Right lobe of liver (tissue), 6 donors: ENCODE measurements around the gene DCDC1. TPM values are rescaled to one million over a fixed set of nuclear protein-coding genes. Genes with fewer than 3 reads are reported as not detected.

Source experiments
- ATAC-seq, 4 donors: fragments of 200-7000 bp; cut with Tn5 transposase; one replicate each; pipeline ENCODE4 v1.9.1; 2020; ENCODE audit warnings: mild to moderate bottlenecking in 4 of 4, moderate library complexity in 4 of 4
- DNase-seq, 3 donors: peaks; one replicate each; pipeline ENCODE4 v3.0.0-alpha.2; 2020
- H3K27ac ChIP-seq, 3 donors: fragments of 200-600 bp; one replicate each; pipeline ENCODE4 v1.8.0; 2022
- H3K27me3 ChIP-seq, 2 donors: fragments of 200-600 bp; one replicate each; pipeline ENCODE4 v1.8.0; 2022
- H3K36me3 ChIP-seq, 4 donors: fragments of 200-600 bp; sonication (generic) in 1 of 4; one replicate each; pipeline versions ENCODE4 v1.5.1 to v1.8.0; 2017 to 2022; ENCODE audit warnings: control low read depth in 1 of 4
- H3K4me1 ChIP-seq, 4 donors: fragments of 200-600 bp; sonication (generic) in 1 of 4; one replicate each; pipeline versions ENCODE4 v1.5.1 to v1.8.0; 2017 to 2022; ENCODE audit warnings: control low read depth in 1 of 4
- H3K4me3 ChIP-seq, 3 donors: fragments of 200-600 bp; one replicate each; pipeline ENCODE4 v1.8.0; 2022
- H3K9me3 ChIP-seq, 4 donors: fragments of 200-600 bp; sonication (generic) in 1 of 4; one replicate each; pipeline versions ENCODE4 v1.5.1 to v1.8.0; 2017 to 2022; ENCODE audit warnings: control low read depth in 1 of 4
- CTCF ChIP-seq, 4 donors: fragments of 200-600 bp in 3 of 4; fragments of 450-650 bp in 1 of 4; IDR thresholded peaks; one replicate each; pipeline versions ENCODE4 v1.5.1 to v1.8.0; 2016 to 2022; ENCODE audit warnings: antibody characterized with exemption in 4 of 4, mild to moderate bottlenecking in 2 of 4
- POLR2A ChIP-seq: fragments of 450-650 bp; IDR thresholded peaks from one replicate; pipeline ENCODE4 v1.6.1; 2017; ENCODE audit warnings: antibody characterized with exemption, mild to moderate bottlenecking
- WGBS: methylation state at CpG from one replicate; pipeline ENCODE4 v1.1.6; 2018; ENCODE audit warnings: low coverage, low lambda C conversion rate; ENCODE audit not compliant: insufficient coverage; ENCODE audit errors: missing lambda C conversion rate; 5-methylcytosine and 5-hydroxymethylcytosine counted together
- intact Hi-C, 2 donors: fragments of 100-400 bp; cut with DNase I; formaldehyde crosslinking; loops; one replicate each; pipeline versions ENCODE4 v1.11.2 to v1.14.1; 2022
- total RNA-seq, 6 experiments: library from RNA; depleted of rRNA in 2 of 6; stranded (reverse); fragments of >200 nt in 2 of 6; fragmentation: NEBNext Ultra II Directional in 3 of 6; extraction: Animal tissue kit (Norgen Biotek cat#: 25700) in 3 of 6; gene quantifications; one replicate each; pipeline versions ENCODE4 v1.1.0 to v1.2.4, GENCODE V29; 2016 to 2023
- donor health status: DM: no; HTN: yes; CAD: no.
- donor health status: DM: no; HTN: no; CAD: no.
- donor health status: DM: no; HTN: no; CAD: no.
- donor health status: DM: no; HTN: yes; CAD: no.
- donor health status: DM: no; HTN: yes; CAD: no.

The DCDC1 gene
- total RNA-seq, 6 experiments from 2014 or later = 1.9 to 4.8 (median 2.6) TPM

GRCh38 chr11:30911247-30911646 is 458.3 kb downstream of the DCDC1 start:
- Histone ChIP-seq H3K4me3 (no peak overlapping the region), H3K4me1 (no peaks in the 10 kb centered on the region), H3K27ac (no peak overlapping the region), H3K36me3 (peaks cover 0 to 4% (median 0%) of the 10 kb centered on the region in 4 donors), H3K9me3 (no peaks in the 10 kb centered on the region), H3K27me3 (no peaks in the 10 kb centered on the region)
- intact Hi-C loops = no loop called here
- no peak for TF ChIP-seq POLR2A
- no peak for TF ChIP-seq CTCF (IDR thresholded peaks at IDR 0.05)
- DNase-seq (no peak), ATAC-seq (no peak)

- ATAC-seq = no peak
- TF ChIP-seq CTCF (IDR thresholded peaks at IDR 0.05) = no peak
- TF ChIP-seq POLR2A = no peak
These were observed 460.7 kb downstream of the DCDC1 start for GRCh38 chr11:30908857-30909256.

GRCh38 chr11:30908272-30908671 is 461.3 kb downstream of the DCDC1 start:
- Histone ChIP-seq H3K4me3 (no peak overlapping the region), H3K36me3 (peaks cover 0 to 10% (median 0%) of the 10 kb centered on the region in 4 donors), H3K27me3 (no peaks in the 10 kb centered on the region), H3K4me1 (no peaks in the 10 kb centered on the region), H3K27ac (no peak overlapping the region), H3K9me3 (no peaks in the 10 kb centered on the region)
- 88% methylated on average over 2 of the region's 2 CpGs for WGBS
- ATAC-seq (no peak), DNase-seq (no peak)
- TF ChIP-seq CTCF (IDR thresholded peaks at IDR 0.05) (no peak), POLR2A (no peak)
- intact Hi-C loops = no loop called here

More at GRCh38 chr11:30908857-30909256, 460.7 kb downstream of the DCDC1 start:
- DNase-seq = no peak
- no peak overlapping the region for H3K4me3 ChIP-seq
- peaks cover 0 to 10% (median 0%) of the 10 kb centered on the region in 4 donors for H3K36me3 ChIP-seq
- intact Hi-C loops = no loop called here
- no peaks in the 10 kb centered on the region for H3K9me3 ChIP-seq
- no peaks in the 10 kb centered on the region for H3K27me3 ChIP-seq
- H3K4me1 ChIP-seq = no peaks in the 10 kb centered on the region
- no peak overlapping the region for H3K27ac ChIP-seq
- WGBS = 80% methylated on average over 1 of the region's 1 CpG

- Histone ChIP-seq H3K4me1 (no peaks in the 10 kb centered on the region), H3K27ac (no peak overlapping the region), H3K36me3 (peaks cover 0 to 10% (median 0%) of the 10 kb centered on the region in 4 donors), H3K9me3 (no peaks in the 10 kb centered on the region), H3K4me3 (no peak overlapping the region), H3K27me3 (no peaks in the 10 kb centered on the region)
- intact Hi-C loops = no loop called here
- DNase-seq (no peak), ATAC-seq (no peak)
- no peak for TF ChIP-seq POLR2A
- TF ChIP-seq CTCF (IDR thresholded peaks at IDR 0.05) = no peak
These were observed 466.6 kb downstream of the DCDC1 start for GRCh38 chr11:30902929-30903328.

GRCh38 chr11:30895046-30895445 is 474.5 kb downstream of the DCDC1 start:
- ATAC-seq (no peak), DNase-seq (no peak)
- TF ChIP-seq POLR2A (no peak), CTCF (IDR thresholded peaks at IDR 0.05) (no peak)
- H3K27ac ChIP-seq = no peak overlapping the region
- H3K27me3 ChIP-seq = no peaks in the 10 kb centered on the region
- no peaks in the 10 kb centered on the region for H3K36me3 ChIP-seq
- no peaks in the 10 kb centered on the region for H3K9me3 ChIP-seq
- no peak overlapping the region for H3K4me3 ChIP-seq
- no peaks in the 10 kb centered on the region for H3K4me1 ChIP-seq
- intact Hi-C loops = no loop called here
- 80% methylated on average over 2 of the region's 2 CpGs for WGBS
